NCI-H2196 (cell line): ENCODE results near the gene SSRP1.
A peak's percentile ranks its signal among the peaks of the same experiment; 100 is the strongest.

Source experiments
- DNase-seq: peaks from one replicate; lab custom pipeline; 2025; ENCODE audit not compliant: unreplicated experiment; lab: John Stamatoyannopoulos, UW

SSRP1 gene

GRCh38 chr11:57359896-57360690 is 24.4 kb upstream of the SSRP1 start:
- no peak for DNase-seq

- DNase-seq: no peak
Observed at GRCh38 chr11:57359396-57359795, 23.7 kb upstream of the SSRP1 start.

GRCh38 chr11:57358991-57359390 is 23.3 kb upstream of the SSRP1 start:
- no peak for DNase-seq

- no peak for DNase-seq
Observed at GRCh38 chr11:57358543-57358961, 22.9 kb upstream of the SSRP1 start.

- no peak for DNase-seq
Observed at GRCh38 chr11:57357856-57358255, 22.2 kb upstream of the SSRP1 start.

GRCh38 chr11:57357310-57357709 is 21.6 kb upstream of the SSRP1 start:
- DNase-seq: no peak

- DNase-seq: no peak
Observed at GRCh38 chr11:57356268-57356667, 20.6 kb upstream of the SSRP1 start.

GRCh38 chr11:57354699-57355098 is 19.0 kb upstream of the SSRP1 start:
- no peak for DNase-seq

- no peak for DNase-seq
Observed at GRCh38 chr11:57353852-57354251, 18.2 kb upstream of the SSRP1 start.

GRCh38 chr11:57353446-57353845 is 17.8 kb upstream of the SSRP1 start:
- DNase-seq: no peak

GRCh38 chr11:57353036-57353435 is 17.3 kb upstream of the SSRP1 start:
- no peak for DNase-seq

- DNase-seq: peak; percentile 43
Observed at GRCh38 chr11:57349491-57350274, 14.0 kb upstream of the SSRP1 start.

GRCh38 chr11:57348636-57349313 is 13.1 kb upstream of the SSRP1 start:
- no peak for DNase-seq

GRCh38 chr11:57348052-57348451 is 12.4 kb upstream of the SSRP1 start:
- no peak for DNase-seq

- no peak for DNase-seq
Observed at GRCh38 chr11:57347336-57347735, 11.6 kb upstream of the SSRP1 start.

- DNase-seq: peak; percentile 78
Observed at GRCh38 chr11:57345555-57346211, 10.0 kb upstream of the SSRP1 start.

- DNase-seq: no peak
Observed at GRCh38 chr11:57344826-57345225, 9.1 kb upstream of the SSRP1 start.

GRCh38 chr11:57343825-57344224 is 8.1 kb upstream of the SSRP1 start:
- DNase-seq: no peak

- no peak for DNase-seq
Observed at GRCh38 chr11:57342702-57343101, 7.0 kb upstream of the SSRP1 start.

- DNase-seq: no peak
Observed at GRCh38 chr11:57341250-57341808, 5.6 kb upstream of the SSRP1 start.

- DNase-seq: no peak
Observed at GRCh38 chr11:57340039-57340615, 4.4 kb upstream of the SSRP1 start.
